Natural killer cell (primary cell): ENCODE results near the gene KRT35. TPM values are rescaled to one million over a fixed set of nuclear protein-coding genes. Genes with fewer than 3 reads are reported as not detected.

ENCODE experiments used
- ATAC-seq, 3 donors: fragments of 150-1000 bp in 2 of 3; fragments of 200-7000 bp in 1 of 3; cut with Tn5 transposase; 1 replicate in 1 of 3; 2 replicates in 2 of 3; pipeline ENCODE4 v1.10.0; 2021; ENCODE audit warnings: mild to moderate bottlenecking in 2 of 3, moderate library complexity in 2 of 3
- DNase-seq, 2 donors: peaks; one replicate each; pipeline versions ENCODE4 v3.0.0 to v3.0.0-alpha.2; 2013 to 2021; ENCODE audit warnings: mixed read lengths in 1 of 2
- H3K27ac ChIP-seq: one replicate; pipeline ENCODE4 v1.5.1; 2013; ENCODE audit warnings: mild to moderate bottlenecking, low read length
- H3K27me3 ChIP-seq: one replicate; pipeline ENCODE4 v1.6.1; 2013; ENCODE audit warnings: low read length; ENCODE audit not compliant: control insufficient read depth, insufficient read depth
- H3K36me3 ChIP-seq: one replicate; pipeline ENCODE4 v1.6.1; 2013; ENCODE audit warnings: low read length; ENCODE audit not compliant: control insufficient read depth, insufficient read depth
- H3K4me1 ChIP-seq: one replicate; pipeline ENCODE4 v1.6.1; 2013; ENCODE audit warnings: low read length; ENCODE audit not compliant: control insufficient read depth, insufficient read depth
- H3K4me3 ChIP-seq: one replicate; pipeline ENCODE4 v1.5.1; 2013; ENCODE audit warnings: low read length
- H3K9me3 ChIP-seq: one replicate; pipeline ENCODE4 v1.6.1; 2013; ENCODE audit warnings: low read length; ENCODE audit not compliant: control insufficient read depth, insufficient read depth
- H3K27ac Mint-ChIP-seq, 2 donors: one replicate each; pipeline ENCODE4 v1.8.0; 2022; ENCODE audit warnings: mild to moderate bottlenecking in 2 of 2, mixed read lengths in 2 of 2, moderate library complexity in 1 of 2
- H3K27me3 Mint-ChIP-seq, 2 donors: one replicate each; pipeline ENCODE4 v1.8.0; 2022; ENCODE audit warnings: low read depth in 2 of 2, mixed read lengths in 2 of 2
- H3K36me3 Mint-ChIP-seq: one replicate; pipeline ENCODE4 v1.8.0; 2022; ENCODE audit warnings: mixed read lengths
- H3K4me1 Mint-ChIP-seq, 2 donors: one replicate each; pipeline ENCODE4 v1.8.0; 2022; ENCODE audit warnings: mixed read lengths in 2 of 2
- H3K4me3 Mint-ChIP-seq: one replicate; pipeline ENCODE4 v1.8.0; 2022; ENCODE audit warnings: mild to moderate bottlenecking, moderate library complexity, mixed read lengths
- H3K9me3 Mint-ChIP-seq, 2 donors: one replicate each; pipeline ENCODE4 v1.8.0; 2022; ENCODE audit warnings: mixed read lengths in 2 of 2
- CTCF ChIP-seq: fragments of 200-600 bp; IDR thresholded peaks from one replicate; pipeline ENCODE4 v1.8.0; 2022; ENCODE audit warnings: antibody characterized with exemption
- WGBS: methylation state at CpG from one replicate; pipeline ENCODE4 v1.1.7; 2013; ENCODE audit warnings: missing lambda C conversion rate; ENCODE audit not compliant: insufficient coverage; 5-methylcytosine and 5-hydroxymethylcytosine counted together
- intact Hi-C: fragments of 100-400 bp; cut with micrococcal nuclease; formaldehyde crosslinking; loops from one replicate; pipeline ENCODE4 v1.14.2; 2022
- total RNA-seq, 4 donors: library from RNA; stranded (reverse); fragments of 120-200 nt in 1 of 4; gene quantifications; one replicate each; pipeline versions ENCODE4 v1.2.3 to v1.2.4, GENCODE V29; 2013 to 2022

The KRT35 gene
- total RNA-seq, 3 donors from 2014 or later (not counting 1 experiment from before 2014, with no cell fraction given): not detected

GRCh38 chr17:41504246-41504977, 23.5 kb upstream of the KRT35 start:
- WGBS: 84% methylated on average over 7 of the region's 8 CpGs
- Mint-ChIP-seq H3K36me3 (no peaks in the 10 kb centered on the region), H3K27me3 (peaks cover 8 to 14% of the 10 kb centered on the region in 2 donors), H3K9me3 (no peaks in the 10 kb centered on the region), H3K4me1 (no peaks in the 10 kb centered on the region), H3K4me3 (no peak overlapping the region), H3K27ac (no peak overlapping the region)
- no peaks in the 10 kb centered on the region for H3K36me3 ChIP-seq
- H3K4me1 ChIP-seq: no peaks in the 10 kb centered on the region
- no peak for TF ChIP-seq CTCF
- H3K27ac ChIP-seq: no peak overlapping the region
- no peaks in the 10 kb centered on the region for H3K27me3 ChIP-seq
- no peak for ATAC-seq
- no peak for DNase-seq
- intact Hi-C loops: no loop called here
- H3K9me3 ChIP-seq: no peaks in the 10 kb centered on the region
- H3K4me3 ChIP-seq: no peak overlapping the region

GRCh38 chr17:41503202-41503601, 22.3 kb upstream of the KRT35 start:
- Histone ChIP-seq H3K27ac (no peak overlapping the region), H3K4me3 (no peak overlapping the region), H3K9me3 (no peaks in the 10 kb centered on the region), H3K36me3 (no peaks in the 10 kb centered on the region), H3K4me1 (peaks cover 4% of the 10 kb centered on the region), H3K27me3 (no peaks in the 10 kb centered on the region)
- ATAC-seq (no peak), DNase-seq (no peak)
- WGBS: 86% methylated on average over 4 of the region's 9 CpGs
- Mint-ChIP-seq H3K9me3 (no peaks in the 10 kb centered on the region), H3K4me3 (no peak overlapping the region), H3K27me3 (peaks cover 12 to 20% of the 10 kb centered on the region in 2 donors), H3K36me3 (no peaks in the 10 kb centered on the region), H3K27ac (no peak overlapping the region), H3K4me1 (no peaks in the 10 kb centered on the region)
- TF ChIP-seq CTCF: no peak
- intact Hi-C loops: no loop called here

- intact Hi-C loops: no loop called here
- Histone ChIP-seq H3K9me3 (no peaks in the 10 kb centered on the region), H3K4me1 (peaks cover 21% of the 10 kb centered on the region), H3K4me3 (no peak overlapping the region), H3K27ac (no peak overlapping the region), H3K36me3 (no peaks in the 10 kb centered on the region), H3K27me3 (no peaks in the 10 kb centered on the region)
- Mint-ChIP-seq H3K4me3 (no peak overlapping the region), H3K27me3 (peaks cover 12 to 20% of the 10 kb centered on the region in 2 donors), H3K9me3 (no peaks in the 10 kb centered on the region), H3K27ac (no peak overlapping the region), H3K4me1 (no peaks in the 10 kb centered on the region), H3K36me3 (no peaks in the 10 kb centered on the region)
- no peak for TF ChIP-seq CTCF
- ATAC-seq (no peak), DNase-seq (no peak)
- WGBS: 85% methylated on average over 15 of the region's 15 CpGs
Measured at GRCh38 chr17:41500131-41500911, 19.4 kb upstream of the KRT35 start.
